Stimulated activated CD8-positive, alpha-beta memory T cell treated with anti-CD3 and anti-CD28 coated beads, Interleukin-12 subunit alpha, Interleukin-12 subunit beta, amount 100 ng/mL, for 24 hours (primary cell): ENCODE measurements around the gene ERC1.
A peak's percentile ranks its signal among the peaks of the same experiment; 100 is the strongest.
"Not testable (repeated sequence)": the region's sequence is repeated elsewhere in the genome, so short reads cannot be mapped to it uniquely, and the experiment has no call there.

Experiments used
- DNase-seq: peaks from one replicate; pipeline ENCODE4 v3.0.0-alpha.2; 2020; ENCODE audit errors: extremely low read depth

The ERC1 gene

DNA sequence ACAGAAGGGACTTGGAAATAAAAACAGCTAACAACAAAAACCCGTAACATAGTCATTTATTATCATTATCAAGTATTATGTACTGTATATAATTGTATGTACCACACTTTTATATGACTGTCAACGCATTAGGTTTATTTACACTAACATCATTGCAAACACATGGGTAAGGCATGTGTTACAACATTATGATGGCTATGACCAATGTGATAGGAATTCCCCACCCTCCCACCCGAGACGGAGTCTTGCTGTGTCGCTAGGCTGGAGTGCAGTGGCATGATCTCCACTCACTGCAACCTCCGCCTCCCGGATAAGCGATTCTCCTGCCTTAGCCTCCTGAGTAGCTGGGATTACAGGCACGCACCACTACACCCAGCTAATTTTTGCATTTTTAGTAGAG lies 82.6 kb downstream of the ERC1 start:
- DNase-seq = no peak

DNA sequence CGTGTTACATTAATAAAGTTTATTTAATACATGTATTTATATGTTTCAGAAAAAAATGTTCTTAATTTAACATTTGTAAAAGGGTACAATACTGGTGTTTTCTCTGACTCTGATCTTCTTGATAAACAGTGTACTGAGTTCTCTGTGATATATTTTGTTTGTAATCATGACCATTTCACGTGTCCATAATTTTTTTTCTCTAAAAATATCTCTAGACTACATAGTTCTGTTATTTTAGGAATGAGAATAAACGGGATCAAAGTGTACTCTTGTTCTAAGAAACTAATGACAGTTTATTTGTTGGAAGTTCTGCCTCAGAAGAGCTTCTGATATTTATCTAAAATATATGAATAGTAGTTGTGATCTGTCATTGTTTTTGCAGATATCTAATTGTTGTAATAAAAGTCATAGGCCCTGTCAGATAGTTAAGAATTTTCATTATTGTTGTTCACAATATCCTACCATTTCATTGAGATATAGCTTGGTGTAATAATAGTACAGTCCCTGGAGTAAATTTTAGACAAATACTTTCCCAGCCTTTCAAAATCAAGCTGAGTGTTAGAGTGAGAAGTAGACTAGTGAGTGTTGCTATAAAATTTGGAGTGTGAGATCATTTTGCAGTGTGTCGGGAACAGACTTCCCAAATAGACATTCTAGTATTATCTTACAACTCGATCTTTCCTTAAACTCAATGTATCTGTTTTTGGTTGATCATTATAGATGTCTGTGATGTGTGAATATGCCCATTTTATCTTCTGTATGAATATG lies 86.2 kb downstream of the ERC1 start:
- DNase-seq = no peak

DNA sequence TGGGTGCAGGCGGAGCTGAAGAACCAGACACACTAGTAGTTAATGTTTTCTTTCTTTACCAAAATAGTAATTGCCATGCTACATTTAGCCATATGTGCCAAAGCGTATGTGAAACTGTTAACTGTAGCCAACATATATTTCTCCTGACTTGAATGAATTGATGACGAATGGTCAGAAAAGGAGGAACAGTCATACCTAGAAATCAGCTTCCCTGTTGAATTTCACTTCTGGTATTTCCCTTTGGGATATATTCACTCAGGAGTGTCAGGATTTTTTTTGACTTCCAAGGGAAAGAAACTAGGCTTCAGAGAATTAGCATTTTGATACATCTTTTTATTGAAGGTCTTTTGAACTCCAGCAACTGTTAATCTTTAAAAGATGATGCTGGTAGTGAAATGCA lies 87.0 kb downstream of the ERC1 start:
- DNase-seq = no peak

DNA sequence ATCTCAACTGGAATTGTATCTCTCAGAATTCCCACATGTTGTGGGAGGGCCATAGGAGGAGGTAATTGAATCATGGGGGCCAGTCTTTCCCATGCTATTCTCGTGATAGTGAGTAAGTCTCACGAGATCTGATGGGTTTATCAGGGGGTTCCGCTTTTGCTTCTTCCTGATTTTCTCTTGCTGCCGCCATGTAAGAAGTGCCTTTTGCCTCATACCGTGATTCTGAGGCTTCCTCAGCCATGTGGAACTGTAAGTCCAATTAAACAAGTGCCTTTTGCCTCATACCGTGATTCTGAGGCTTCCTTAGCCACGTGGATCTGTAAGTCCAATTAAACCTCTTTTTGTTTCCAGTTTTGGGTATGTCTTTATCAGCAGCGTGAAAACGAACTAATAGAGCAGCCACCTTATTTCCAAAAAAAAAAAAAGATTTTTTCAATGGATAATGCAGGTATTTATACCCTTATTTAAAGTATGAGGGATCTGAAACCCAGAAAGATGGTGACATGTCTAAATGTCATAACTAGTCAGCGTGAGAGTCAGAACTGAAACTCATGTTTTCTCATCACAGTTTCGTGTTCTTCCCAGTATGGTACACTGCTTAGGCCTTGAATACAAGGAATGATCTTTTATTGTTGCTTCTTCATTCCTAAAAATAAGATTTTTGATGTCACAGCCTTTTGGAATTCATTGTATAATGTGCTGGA lies 89.6 kb downstream of the ERC1 start:
- no peak for DNase-seq

DNA sequence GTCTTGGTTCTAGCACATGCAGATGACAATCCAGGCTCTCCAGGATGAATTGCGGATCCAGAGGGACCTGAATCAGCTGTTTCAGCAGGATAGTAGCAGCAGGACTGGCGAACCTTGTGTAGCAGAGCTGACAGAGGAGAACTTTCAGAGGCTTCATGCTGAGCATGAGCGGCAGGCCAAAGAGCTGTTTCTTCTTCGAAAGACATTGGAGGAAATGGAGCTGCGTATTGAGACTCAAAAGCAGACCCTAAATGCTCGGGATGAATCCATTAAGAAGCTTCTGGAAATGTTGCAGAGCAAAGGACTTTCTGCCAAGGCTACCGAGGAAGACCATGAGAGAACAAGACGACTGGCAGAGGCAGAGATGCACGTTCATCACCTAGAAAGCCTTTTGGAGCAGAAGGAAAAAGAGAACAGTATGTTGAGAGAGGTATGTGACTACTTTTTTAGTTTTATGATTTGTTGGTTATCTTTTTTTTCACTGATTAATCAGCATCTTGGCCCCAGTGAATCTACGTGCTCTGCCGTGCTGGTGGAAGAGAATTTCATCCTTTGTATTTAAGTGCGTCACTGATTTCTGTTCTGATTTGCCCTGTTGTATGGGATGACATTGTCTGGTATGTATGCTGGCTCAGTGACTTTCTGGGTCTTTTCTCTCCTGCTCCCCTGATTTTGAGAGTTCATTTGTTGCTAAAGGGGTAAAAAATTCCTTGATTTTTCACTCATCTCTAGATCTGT lies 92.3 kb downstream of the ERC1 start:
- DNase-seq = no peak

DNA sequence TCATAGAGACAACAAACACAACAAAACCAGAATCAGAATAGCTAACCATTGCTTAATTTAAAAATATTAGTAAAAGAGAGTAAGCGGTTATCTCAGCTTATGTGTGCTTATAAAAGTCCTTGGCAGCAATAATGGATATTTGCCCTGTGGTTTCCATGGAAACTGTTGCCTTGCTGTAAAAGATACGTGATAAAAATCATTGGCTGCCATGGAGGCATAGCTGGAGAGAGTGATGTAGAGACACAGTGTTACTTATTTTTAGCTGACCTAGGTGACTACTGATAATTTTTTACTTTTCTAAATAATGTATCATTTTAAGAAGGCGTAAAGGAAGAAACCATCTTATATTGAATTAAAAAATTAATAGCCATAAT lies 92.9 kb downstream of the ERC1 start:
- DNase-seq = no peak

DNA sequence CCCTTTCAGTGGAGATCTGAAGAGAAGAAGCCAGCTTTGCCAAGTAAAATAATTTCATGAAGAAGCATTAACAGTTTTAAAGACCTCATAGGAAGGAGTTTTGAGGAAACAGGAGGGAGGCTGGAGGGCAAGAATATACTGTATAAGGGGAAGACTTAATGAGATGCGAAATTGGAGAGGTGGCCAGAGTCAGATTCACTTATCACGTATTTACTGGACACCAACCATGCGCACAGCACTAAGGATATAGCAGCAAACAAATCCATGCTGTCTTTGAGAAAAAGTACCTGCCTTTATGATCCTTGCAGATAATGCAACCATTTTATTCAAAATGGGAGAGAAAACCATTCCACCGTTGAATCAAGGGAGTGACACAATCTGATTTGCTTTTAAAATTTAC lies 100.3 kb downstream of the ERC1 start:
- DNase-seq = no peak

DNA sequence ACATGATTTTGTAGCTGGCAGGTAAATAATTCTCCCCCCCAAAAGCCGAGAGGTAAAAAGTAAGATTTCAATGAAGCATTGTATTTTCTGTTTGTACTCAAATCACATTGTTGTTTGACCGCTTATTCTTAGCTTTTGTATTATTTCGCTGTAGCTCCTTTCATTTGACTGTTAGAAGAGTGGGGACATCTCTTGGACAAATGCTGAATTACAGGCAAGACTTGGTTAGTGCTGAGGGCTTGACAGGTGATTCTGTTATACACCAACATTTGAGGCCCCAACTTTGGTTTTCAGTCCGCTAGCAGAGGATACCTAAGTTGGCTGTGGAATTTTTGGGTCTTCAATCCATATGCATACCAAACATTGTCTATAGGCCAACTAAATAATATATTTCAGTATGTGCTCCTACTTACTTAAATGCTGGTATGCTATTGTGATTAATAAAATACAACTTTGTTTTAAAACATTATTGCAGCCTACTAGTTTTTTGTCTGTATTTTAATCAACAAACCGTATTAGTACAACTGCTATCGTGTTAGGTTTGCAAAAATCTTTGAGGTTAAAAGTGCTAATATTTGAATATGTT lies 102.2 kb downstream of the ERC1 start:
- no peak for DNase-seq

DNA sequence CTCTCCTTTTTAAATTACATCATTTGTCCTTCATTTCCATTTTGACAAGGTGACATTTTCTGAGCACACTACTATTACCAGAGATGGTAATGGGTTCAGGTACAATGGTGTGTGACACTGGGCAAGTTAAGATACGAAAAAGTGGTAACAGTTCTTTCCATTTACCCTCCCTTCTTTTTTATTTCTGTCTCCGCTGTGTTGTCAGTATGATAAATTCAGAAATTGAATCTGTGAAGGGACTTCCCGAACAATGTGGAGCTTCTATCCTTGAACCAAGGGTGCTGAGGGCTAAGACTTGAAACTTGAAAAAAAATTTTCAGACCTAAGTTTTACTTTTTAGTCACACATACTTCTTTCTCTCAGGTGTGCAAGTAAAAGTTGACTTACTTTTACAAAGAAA lies 103.7 kb downstream of the ERC1 start:
- DNase-seq = no peak

DNA sequence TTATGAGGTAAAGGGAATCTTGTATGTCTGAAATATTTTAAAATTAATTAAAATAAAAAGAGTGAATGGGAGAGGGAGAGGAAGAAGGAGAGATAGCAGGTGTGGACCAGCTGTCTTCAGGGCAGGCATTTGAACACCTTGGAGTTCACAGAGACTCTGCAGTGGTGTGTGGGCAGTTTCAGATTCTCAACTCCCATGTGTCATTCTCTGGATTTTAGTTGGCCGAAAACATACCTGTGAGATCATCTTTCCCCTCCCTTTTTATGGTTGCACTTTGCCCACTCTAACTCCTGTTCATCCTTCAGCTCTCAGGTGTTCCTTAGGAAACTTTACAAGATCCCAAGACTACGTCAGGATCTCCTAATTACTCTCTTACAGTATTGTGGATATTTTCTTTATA lies 108.1 kb downstream of the ERC1 start:
- no peak for DNase-seq

DNA sequence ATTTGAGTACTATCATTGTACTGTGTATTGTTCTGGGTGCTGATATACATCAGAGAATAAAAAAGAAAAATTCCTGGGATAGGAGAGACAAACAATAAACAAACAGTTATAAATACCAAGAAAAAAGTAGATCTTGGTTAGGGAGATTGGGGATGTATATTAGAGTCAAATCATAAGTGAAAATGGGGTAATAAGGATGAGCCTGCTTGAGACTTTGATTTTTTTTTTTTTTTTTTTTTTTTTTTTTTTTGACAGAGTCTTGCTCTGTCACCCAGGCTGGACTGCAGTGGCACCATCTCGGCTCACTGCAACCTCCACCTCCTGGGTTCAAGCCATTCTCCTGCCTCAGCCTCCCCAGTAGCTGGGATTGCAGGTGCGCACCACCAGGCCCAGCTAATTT lies 108.6 kb downstream of the ERC1 start:
- DNase-seq = not testable (repeated sequence)

DNA sequence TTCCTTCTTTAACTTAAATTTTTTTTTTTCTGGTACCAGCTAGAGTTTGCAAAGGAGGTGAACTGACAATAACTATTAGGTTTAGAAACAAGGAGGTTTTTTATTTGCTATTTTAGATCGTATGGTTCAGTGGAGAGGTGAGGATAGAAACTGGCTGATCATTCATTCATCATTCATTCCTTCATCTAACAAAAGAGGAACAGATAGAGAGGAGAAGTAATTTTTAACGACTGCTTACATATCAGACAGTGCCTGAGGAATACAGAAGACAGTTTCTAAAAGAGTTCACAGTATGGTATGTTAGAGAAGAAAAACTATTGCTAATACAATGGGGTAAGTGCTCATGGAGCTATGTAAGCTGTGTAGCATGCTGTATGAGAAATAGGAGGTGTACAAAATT lies 111.1 kb downstream of the ERC1 start:
- DNase-seq = no peak

DNA sequence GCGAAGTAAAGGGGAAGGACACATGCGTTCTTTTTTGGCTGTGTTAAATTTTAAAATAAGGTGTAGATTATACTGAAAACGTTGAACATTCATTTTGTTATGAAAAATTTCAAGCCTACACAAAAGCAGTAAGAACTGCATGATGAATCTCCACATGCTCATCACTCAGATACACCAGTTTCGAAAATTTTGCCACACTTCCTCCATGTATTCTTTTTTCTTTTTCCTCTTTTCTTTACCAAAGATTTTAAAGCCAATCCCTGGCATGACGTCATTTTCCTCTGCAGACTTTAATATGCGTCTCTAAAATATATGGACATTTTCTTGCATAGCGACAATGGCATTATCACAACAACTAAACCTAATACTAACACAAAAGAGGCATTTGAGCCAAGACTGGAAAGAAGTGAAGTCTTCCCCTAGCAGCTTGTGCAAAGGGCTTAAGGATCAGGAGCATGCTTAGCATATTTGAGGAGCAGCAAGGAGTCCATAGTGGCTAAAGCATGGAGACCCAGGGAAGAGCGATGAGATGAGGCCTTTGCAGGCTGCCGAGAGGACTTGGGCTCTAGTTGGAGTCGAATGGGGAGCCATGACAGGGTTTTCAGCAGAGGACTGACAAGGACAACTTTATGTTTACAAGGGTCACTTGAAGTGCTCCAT lies 111.9 kb downstream of the ERC1 start:
- DNase-seq = no peak

DNA sequence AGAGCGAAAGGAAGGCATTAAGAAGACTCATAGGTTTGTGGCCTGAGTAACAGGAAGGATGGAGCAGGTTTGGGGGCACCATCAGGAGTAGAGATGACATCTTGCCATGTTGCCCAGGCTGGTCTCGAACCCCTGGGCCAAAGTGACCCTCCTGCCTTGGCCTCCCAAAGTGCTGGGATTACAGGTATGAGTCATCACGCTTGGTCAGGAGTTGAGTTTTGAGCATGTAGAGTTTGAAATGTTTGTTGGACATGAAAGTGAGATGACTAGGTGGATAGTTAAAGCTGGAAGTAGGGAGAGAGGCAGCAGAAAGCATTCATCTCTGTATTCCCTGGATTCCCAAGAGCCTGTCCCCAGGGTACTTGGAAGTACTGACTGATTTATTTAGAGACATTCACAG lies 112.6 kb downstream of the ERC1 start:
- DNase-seq = no peak

DNA sequence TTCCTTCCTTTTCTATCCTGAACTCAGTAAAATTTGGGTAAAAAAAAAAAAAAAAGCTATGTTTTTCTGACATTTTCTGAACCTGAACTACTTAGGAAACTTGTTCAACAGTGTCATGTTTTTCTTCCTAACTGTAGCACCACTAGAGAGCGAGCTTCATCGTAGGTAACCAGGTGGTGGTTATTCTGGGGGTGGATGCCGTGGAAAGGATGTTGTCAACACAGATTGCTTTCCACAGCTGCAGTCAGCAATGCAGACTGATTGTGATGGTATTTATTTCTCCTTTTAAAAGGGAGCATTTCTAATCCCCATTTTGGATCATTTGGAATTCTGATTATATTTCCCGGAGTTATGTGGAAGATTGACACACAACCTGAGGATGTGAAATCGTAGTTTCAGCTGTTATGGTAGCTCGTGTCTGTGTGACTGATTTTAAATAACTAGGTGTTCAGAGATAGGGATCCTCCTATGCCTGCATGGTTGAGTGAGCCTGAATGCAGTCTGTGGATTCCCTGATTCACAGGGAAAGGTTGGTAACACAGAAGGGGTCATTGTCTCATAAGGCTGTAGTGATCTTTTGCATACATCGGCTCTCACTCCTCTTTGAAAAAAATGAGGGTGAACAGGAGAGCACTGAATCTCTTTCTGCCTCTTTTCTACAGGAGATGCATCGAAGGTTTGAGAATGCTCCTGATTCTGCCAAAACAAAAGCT lies 113.2 kb downstream of the ERC1 start:
- no peak for DNase-seq

DNA sequence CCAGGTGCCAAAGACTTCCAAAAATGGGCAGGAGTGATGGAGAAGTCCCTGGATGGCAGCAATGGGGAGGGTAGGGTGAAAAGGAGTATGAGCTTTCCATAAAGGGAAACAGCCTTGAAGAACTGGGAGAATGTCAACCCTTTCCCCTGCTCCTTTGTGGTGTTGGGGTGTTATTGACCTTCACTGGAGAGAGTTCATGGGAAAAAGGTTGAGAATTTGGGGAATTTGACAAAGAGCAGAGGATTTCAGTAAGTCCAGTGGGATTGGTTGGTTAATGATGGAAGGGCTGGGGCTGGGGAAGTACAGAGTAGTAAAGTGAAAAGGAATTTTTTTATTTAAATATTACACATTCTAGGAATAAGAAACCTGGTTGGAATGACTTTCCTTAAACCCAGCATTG lies 116.6 kb downstream of the ERC1 start:
- no peak for DNase-seq

DNA sequence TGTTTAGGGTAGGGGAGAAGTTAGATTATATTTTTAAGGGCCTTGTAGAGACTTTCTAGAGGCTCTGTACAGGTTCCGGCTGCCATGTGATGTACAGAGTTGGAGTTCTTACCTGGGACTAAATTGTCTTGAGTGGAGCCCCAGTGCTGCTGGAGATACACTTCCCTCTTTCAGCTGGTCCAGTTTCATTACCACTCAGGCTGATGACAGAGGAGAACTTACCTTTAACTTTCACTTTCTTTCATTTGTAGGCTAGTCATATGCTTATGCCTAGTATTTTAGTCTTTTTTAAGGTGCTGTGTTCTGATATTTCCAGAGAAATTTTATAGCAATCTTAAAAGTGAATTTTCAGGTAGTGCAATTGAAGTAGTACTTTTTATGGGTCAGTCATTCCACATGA lies 117.3 kb downstream of the ERC1 start:
- DNase-seq = no peak

DNA sequence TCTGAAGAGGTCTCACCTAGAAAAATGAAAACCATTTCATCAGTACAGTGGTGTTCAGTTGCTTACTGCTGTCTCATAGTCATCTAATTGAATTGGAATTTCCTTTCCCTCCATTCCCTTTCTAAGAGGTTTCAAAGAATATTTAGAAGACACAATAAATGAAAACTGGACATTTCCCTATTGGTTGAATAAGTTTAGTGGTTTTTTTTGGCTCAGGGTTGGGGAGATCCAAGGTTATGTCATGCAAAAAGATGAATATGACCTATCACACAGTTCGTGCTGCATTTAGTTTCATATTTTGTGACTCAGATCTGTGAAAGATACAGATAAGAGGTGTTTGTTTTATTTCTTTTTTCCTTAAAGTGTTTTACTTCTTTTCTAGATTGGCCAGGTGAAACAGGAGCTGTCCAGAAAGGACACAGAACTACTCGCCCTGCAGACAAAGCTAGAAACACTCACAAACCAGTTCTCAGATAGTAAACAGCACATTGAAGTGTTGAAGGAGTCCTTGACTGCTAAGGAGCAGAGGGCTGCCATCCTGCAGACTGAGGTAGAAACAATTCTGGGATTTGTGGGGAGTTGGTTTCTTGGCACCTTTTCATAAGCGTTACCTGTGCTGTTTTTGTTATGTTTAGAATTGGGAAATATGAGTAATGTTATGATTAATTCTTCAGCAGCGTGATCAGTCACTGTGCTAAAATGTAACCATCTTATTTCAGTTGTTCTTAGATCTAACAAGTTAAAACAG lies 124.6 kb downstream of the ERC1 start:
- DNase-seq = no peak

DNA sequence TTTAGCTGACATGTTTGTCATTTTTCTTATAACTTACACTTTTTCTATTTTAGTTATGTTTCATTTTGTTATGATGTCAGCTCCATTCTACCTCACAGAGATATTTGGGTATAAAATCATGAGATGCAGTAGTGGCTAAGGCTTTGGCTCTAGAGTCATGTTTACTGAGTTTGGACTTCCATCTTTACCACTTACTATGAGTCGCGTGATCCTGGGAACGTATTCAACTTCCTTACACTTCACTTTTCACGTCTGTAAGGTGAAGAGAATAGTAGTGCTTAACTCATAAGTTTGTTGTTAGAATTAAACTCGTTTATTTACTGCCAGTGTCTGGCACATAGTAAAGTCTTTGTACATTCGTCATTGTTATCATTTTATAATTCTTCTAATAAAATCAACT lies 126.3 kb downstream of the ERC1 start:
- DNase-seq = no peak

DNA sequence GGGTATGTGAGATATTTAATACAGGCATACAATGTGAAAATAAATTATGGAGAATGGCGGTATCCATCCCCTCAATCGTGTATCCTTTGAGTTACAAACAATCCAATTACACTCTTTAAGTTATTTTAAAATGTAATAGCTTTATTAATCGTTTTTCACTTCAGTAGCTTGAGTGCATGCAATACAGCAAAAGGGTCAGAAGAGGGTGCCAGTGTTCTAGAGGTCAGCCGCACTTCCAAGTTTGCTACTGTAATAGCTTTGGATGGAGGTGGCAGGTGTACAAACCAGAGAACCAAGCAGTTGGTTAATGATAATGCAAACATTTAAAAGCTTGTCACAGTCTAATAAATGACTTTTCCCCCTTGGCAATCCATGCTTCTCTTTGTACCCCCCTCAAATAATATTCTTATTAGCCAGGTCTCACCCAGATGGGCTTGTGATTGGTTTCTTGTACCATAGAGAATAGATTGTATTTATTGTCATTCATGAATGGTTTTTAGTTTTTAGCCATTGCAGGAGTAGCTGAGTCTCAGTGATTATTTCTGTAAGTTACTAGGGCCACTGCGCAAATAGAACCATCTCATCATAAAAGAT lies 127.0 kb downstream of the ERC1 start:
- DNase-seq = peak; percentile 16
